Kidney epithelial cell (primary cell): ENCODE results near the gene ASB8. TPM values are rescaled to one million over a fixed set of nuclear protein-coding genes. Genes with fewer than 3 reads are reported as not detected.

ENCODE experiments used
- DNase-seq: peaks from one replicate; pipeline ENCODE4 v3.0.0-alpha.2; 2010; ENCODE audit warnings: low read depth
- H3K27me3 ChIP-seq: 2 replicates; pipeline ENCODE4 v1.6.0; 2011; ENCODE audit warnings: low read length; ENCODE audit not compliant: control insufficient read depth, insufficient read depth
- H3K36me3 ChIP-seq: 2 replicates; pipeline ENCODE4 v1.5.1; 2011; ENCODE audit warnings: low read length; ENCODE audit not compliant: control insufficient read depth, insufficient read depth
- H3K4me3 ChIP-seq: 2 replicates; pipeline ENCODE4 v1.5.1; 2011; ENCODE audit warnings: low read depth, mild to moderate bottlenecking, control low read depth, low read length
- CTCF ChIP-seq: IDR thresholded peaks from 2 replicates; pipeline ENCODE4 v1.5.1; 2011; ENCODE audit warnings: mild to moderate bottlenecking, moderate library complexity, low read length, control low read depth, inconsistent platforms; ENCODE audit not compliant: insufficient read depth, poor library complexity, severe bottlenecking
- total RNA-seq: library from RNA; depleted of rRNA; stranded (reverse); fragments of >200 nt; gene quantifications from 2 replicates; pipeline ENCODE4 v1.2.3, GENCODE V29; 2015

ASB8 gene
- total RNA-seq, 1 donor from 2014 or later, result 20.2 TPM

GRCh38 chr12:48169011-48169410, 11.7 kb upstream of the ASB8 start:
- TF ChIP-seq CTCF, result no peak

GRCh38 chr12:48165089-48165981, 8.0 kb upstream of the ASB8 start:
- DNase-seq, result no peak

More at GRCh38 chr12:48169011-48169410, 11.7 kb upstream of the ASB8 start:
- Histone ChIP-seq H3K36me3 (no peaks in the 10 kb centered on the region), H3K27me3 (peaks cover 2% of the 10 kb centered on the region), H3K4me3 (no peak overlapping the region)
- DNase-seq, result no peak

DNA sequence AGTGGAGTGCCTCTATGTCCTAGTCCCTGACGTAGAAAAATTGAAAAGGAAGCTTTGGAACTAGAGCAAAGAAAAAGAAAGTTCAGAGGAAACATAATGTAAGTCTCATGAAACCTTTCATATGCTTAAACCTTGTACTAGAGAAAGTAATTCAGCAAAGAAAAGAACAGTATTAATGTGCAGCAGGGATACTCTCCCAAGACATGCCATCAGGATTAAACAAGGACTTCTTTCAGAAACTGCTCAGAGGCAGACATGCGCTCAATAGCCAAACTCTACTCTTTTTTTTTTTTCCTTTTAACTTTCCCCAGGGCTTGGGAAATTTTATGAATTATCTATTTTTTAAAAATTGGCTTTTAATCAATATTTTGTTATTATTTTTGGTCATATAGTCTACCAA, 7.1 kb upstream of the ASB8 start:
- Histone ChIP-seq H3K27me3 (peaks cover 2% of the 10 kb centered on the region), H3K4me3 (no peak overlapping the region), H3K36me3 (no peaks in the 10 kb centered on the region)
- no peak for TF ChIP-seq CTCF
- DNase-seq, result no peak

More at GRCh38 chr12:48165089-48165981, 8.0 kb upstream of the ASB8 start:
- H3K4me3 ChIP-seq, result no peak overlapping the region
- peak; percentile 92 for TF ChIP-seq CTCF
- peaks cover 2% of the 10 kb centered on the region for H3K27me3 ChIP-seq
- no peaks in the 10 kb centered on the region for H3K36me3 ChIP-seq

- DNase-seq, result no peak
- no peak overlapping the region for H3K4me3 ChIP-seq
- H3K27me3 ChIP-seq, result peaks cover 2% of the 10 kb centered on the region
- H3K36me3 ChIP-seq, result no peaks in the 10 kb centered on the region
- TF ChIP-seq CTCF, result no peak
These were observed 5.9 kb upstream of the ASB8 start for GRCh38 chr12:48163150-48163747.

DNA sequence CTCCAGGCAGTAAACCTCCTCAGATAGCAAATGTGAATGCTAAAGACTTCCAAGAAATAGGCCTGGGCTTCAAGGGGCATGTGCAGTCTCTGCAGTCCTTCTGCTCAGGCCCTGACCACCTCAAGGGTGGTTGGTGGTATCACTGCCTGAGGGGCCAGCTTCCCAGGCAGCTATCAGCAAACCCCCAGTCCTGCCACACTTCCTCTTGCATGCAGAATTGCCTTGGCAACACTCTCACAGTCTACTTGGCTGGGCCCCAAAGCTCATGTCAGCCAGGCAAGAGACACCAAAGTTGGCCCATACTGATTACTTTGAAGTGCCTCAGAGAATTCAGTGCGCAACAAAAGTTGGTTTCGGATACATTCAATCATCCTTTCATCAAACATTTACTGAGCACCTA, 3.5 kb upstream of the ASB8 start:
- Histone ChIP-seq H3K27me3 (no peaks in the 10 kb centered on the region), H3K4me3 (no peak overlapping the region), H3K36me3 (no peaks in the 10 kb centered on the region)
- TF ChIP-seq CTCF, result no peak
- no peak for DNase-seq

DNA sequence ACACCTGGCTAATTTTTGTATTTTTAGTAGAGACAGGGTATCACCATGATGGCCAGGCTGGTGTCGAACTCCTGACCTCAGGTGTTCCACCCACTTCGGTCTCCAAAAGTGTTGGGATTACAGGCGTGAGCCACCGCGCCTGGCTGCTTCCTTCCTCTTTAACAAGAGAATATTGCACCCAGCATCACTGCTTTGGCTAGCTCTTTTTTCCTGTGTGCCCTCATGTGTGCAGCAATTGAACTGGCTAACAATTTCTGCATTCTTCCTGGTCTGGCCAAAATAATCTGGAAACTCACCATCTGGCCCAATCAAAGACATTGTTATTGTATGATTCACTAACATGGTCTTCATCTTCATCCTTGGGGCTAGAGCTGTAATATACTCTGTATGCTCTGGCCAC, 2.7 kb upstream of the ASB8 start:
- no peaks in the 10 kb centered on the region for H3K36me3 ChIP-seq
- TF ChIP-seq CTCF, result no peak
- no peaks in the 10 kb centered on the region for H3K27me3 ChIP-seq
- no peak overlapping the region for H3K4me3 ChIP-seq
- no peak for DNase-seq
